Cerebellar cortex (tissue), 1 donor: ENCODE results near the gene GDI1.
A peak's percentile ranks its signal among the peaks of the same experiment; 100 is the strongest.
"Not testable (repeated sequence)": the region's sequence is repeated elsewhere in the genome, so short reads cannot be mapped to it uniquely, and the experiment has no call there.

ENCODE experiments used
- DNase-seq: peaks from one replicate; pipeline ENCODE4 v3.0.0-alpha.2; 2015; ENCODE audit warnings: low spot score

GDI1 gene

GRCh38 chrX:154436983-154437752 lies at the start of gene GDI1:
Gene GDI1 (plus strand): TSS chrX:154437154. CDS start chrX:154437255, 101 bp downstream.
- no peak for DNase-seq

GRCh38 chrX:154388094-154388493 lies 48.9 kb upstream of the GDI1 start:
- not testable (repeated sequence) for DNase-seq

GRCh38 chrX:154388649-154389048 lies 48.3 kb upstream of the GDI1 start:
- DNase-seq: not testable (repeated sequence)

GRCh38 chrX:154389812-154390747 lies 46.9 kb upstream of the GDI1 start:
- not testable (repeated sequence) for DNase-seq

- DNase-seq: not testable (repeated sequence)
Observed at GRCh38 chrX:154396363-154396762, 40.6 kb upstream of the GDI1 start.

GRCh38 chrX:154396973-154397887 lies 39.7 kb upstream of the GDI1 start:
- DNase-seq: no peak

- peak; percentile 95 for DNase-seq
Observed at GRCh38 chrX:154397888-154398667, 38.9 kb upstream of the GDI1 start, which contains the start of gene RPL10. Gene RPL10 (plus strand): TSS chrX:154398377. CDS start chrX:154398520, 143 bp downstream.

GRCh38 chrX:154398668-154399526 lies 38.1 kb upstream of the GDI1 start:
- peak; percentile 82 for DNase-seq

- no peak for DNase-seq
Observed at GRCh38 chrX:154399527-154400368, 37.2 kb upstream of the GDI1 start.

- not testable (repeated sequence) for DNase-seq
Observed at GRCh38 chrX:154400369-154400817, 36.6 kb upstream of the GDI1 start.

GRCh38 chrX:154401045-154401799 lies 35.7 kb upstream of the GDI1 start:
- DNase-seq: peak; percentile 56

- DNase-seq: no peak
Observed at GRCh38 chrX:154401918-154402621, 34.9 kb upstream of the GDI1 start.

GRCh38 chrX:154402622-154403127 lies 34.3 kb upstream of the GDI1 start:
- DNase-seq: no peak

- no peak for DNase-seq
Observed at GRCh38 chrX:154403192-154403591, 33.8 kb upstream of the GDI1 start.

- DNase-seq: no peak
Observed at GRCh38 chrX:154403858-154404257, 33.1 kb upstream of the GDI1 start.

GRCh38 chrX:154404625-154405192 lies 32.2 kb upstream of the GDI1 start:
- DNase-seq: no peak
